ENCODE results near the gene PRTG.

DNA sequence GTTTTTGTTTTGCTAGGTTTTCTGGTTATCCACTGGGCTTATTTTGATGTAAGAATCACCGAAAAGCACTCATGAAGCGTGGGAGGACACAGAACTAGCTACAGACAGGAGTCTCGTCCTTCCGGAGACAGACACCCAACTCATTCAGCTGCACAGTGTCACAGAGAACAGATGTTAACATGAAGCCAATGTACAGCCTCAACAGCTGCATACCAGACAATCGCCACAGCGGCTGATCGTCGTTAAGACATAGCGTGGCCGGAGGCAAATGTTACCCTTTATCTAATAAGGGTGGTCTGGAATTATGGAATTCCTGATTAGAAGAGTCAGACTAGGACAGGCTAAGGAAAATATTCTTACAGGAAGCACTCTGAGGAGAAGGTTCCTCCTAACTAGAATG, 153.7 kb downstream of the PRTG start:
- no peak for TF ChIP-seq ZNF217 (IDR thresholded peaks at IDR 0.05)
- no peak for TF ChIP-seq POLR2A (IDR thresholded peaks at IDR 0.05; ENCODE audit: low read depth, low read length)
- no peak for TF ChIP-seq SMC3 (IDR thresholded peaks at IDR 0.05; ENCODE audit: borderline replicate concordance, low read length)
- TF ChIP-seq, protein P1, sequence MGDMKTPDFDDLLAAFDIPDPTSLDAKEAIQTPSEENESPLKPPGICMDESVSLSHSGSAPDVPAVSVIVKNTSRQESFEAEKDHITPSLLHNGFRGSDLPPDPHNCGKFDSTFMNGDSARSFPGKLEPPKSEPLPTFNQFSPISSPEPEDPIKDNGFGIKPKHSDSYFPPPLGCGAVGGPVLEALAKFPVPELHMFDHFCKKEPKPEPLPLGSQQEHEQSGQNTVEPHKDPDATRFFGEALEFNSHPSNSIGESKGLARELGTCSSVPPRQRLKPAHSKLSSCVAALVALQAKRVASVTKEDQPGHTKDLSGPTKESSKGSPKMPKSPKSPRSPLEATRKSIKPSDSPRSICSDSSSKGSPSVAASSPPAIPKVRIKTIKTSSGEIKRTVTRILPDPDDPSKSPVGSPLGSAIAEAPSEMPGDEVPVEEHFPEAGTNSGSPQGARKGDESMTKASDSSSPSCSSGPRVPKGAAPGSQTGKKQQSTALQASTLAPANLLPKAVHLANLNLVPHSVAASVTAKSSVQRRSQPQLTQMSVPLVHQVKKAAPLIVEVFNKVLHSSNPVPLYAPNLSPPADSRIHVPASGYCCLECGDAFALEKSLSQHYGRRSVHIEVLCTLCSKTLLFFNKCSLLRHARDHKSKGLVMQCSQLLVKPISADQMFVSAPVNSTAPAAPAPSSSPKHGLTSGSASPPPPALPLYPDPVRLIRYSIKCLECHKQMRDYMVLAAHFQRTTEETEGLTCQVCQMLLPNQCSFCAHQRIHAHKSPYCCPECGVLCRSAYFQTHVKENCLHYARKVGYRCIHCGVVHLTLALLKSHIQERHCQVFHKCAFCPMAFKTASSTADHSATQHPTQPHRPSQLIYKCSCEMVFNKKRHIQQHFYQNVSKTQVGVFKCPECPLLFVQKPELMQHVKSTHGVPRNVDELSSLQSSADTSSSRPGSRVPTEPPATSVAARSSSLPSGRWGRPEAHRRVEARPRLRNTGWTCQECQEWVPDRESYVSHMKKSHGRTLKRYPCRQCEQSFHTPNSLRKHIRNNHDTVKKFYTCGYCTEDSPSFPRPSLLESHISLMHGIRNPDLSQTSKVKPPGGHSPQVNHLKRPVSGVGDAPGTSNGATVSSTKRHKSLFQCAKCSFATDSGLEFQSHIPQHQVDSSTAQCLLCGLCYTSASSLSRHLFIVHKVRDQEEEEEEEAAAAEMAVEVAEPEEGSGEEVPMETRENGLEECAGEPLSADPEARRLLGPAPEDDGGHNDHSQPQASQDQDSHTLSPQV (IDR thresholded peaks at IDR 0.05) = no peak
- TF ChIP-seq RELA (IDR thresholded peaks at IDR 0.05; ENCODE audit: borderline replicate concordance, partially characterized antibody) = no peak
- TF ChIP-seq RFX5 (IDR thresholded peaks at IDR 0.05; ENCODE audit: low read depth, low read length) = no peak
- TF ChIP-seq SPI1 (IDR thresholded peaks at IDR 0.05; ENCODE audit: borderline replicate concordance, insufficient read depth, low read depth, low read length) = no peak
- TF ChIP-seq REST (IDR thresholded peaks at IDR 0.05; ENCODE audit: low read depth, low read length) = no peak
- TF ChIP-seq CTCF (IDR thresholded peaks at IDR 0.05 in 2 of 3, conservative IDR thresholded peaks at IDR 0.05 in 1 of 3; ENCODE audit: control insufficient read depth in 2 of 3, extremely low read depth in 1 of 3, insufficient read depth in 1 of 3, low read depth in 3 of 3, low read length in 3 of 3) = no peak
- TF ChIP-seq EZH2 (IDR thresholded peaks at IDR 0.05; ENCODE audit: borderline replicate concordance, control insufficient read depth, low read depth, low read length) = no peak
- TF ChIP-seq KDM1A (IDR thresholded peaks at IDR 0.05; ENCODE audit: borderline replicate concordance) = no peak
- TF ChIP-seq, protein P2, sequence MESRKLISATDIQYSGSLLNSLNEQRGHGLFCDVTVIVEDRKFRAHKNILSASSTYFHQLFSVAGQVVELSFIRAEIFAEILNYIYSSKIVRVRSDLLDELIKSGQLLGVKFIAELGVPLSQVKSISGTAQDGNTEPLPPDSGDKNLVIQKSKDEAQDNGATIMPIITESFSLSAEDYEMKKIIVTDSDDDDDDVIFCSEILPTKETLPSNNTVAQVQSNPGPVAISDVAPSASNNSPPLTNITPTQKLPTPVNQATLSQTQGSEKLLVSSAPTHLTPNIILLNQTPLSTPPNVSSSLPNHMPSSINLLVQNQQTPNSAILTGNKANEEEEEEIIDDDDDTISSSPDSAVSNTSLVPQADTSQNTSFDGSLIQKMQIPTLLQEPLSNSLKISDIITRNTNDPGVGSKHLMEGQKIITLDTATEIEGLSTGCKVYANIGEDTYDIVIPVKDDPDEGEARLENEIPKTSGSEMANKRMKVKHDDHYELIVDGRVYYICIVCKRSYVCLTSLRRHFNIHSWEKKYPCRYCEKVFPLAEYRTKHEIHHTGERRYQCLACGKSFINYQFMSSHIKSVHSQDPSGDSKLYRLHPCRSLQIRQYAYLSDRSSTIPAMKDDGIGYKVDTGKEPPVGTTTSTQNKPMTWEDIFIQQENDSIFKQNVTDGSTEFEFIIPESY (IDR thresholded peaks at IDR 0.05) = no peak
- no peak for TF ChIP-seq CHD2 (IDR thresholded peaks at IDR 0.05; ENCODE audit: borderline replicate concordance, low read depth, low read length)
- no peak for TF ChIP-seq RBBP5 (conservative IDR thresholded peaks at IDR 0.05)
